H1 (cell line): ENCODE measurements around the gene LCE6A. TPM values are rescaled to one million over a fixed set of nuclear protein-coding genes. Genes with fewer than 3 reads are reported as not detected.

Experiments
- CTCF ChIA-PET: fragments of 300-600 bp; sonication (Branson Sonifier 250); formaldehyde crosslinking; loops from one replicate; lab custom pipeline; 2021; ENCODE audit not compliant: partially characterized antibody; lab: Charles Lee
- POLR2A ChIA-PET: fragments of 300-600 bp; sonication (Branson Sonifier 250); formaldehyde crosslinking; loops from one replicate; lab custom pipeline; 2021; ENCODE audit warnings: inconsistent platforms; ENCODE audit not compliant: partially characterized antibody; lab: Charles Lee
- DNase-seq, 2 experiments: peaks; one replicate each; pipeline versions ENCODE4 v3.0.0 to v3.0.0-alpha.2; 2010 to 2022; ENCODE audit warnings: low spot score in 2 of 2, low read depth in 1 of 2, mixed read lengths in 1 of 2
- FAIRE-seq: peaks from 2 replicates; lab custom pipeline; 2011; peaks lifted over from hg19 to GRCh38; lab: Jason Lieb, UNC
- H2AFZ ChIP-seq: 2 replicates; pipeline ENCODE4 v1.8.1; 2012; ENCODE audit warnings: low read length, inconsistent platforms
- H2AK5ac ChIP-seq: 2 replicates; pipeline ENCODE4 v1.6.1; 2013; ENCODE audit warnings: low read depth, low read length
- H2BK120ac ChIP-seq: replicated peaks from 2 replicates; pipeline ENCODE3; 2013; ENCODE audit warnings: low read depth, low read length, inconsistent platforms
- H2BK12ac ChIP-seq: 2 replicates; pipeline ENCODE4 v1.6.1; 2013; ENCODE audit warnings: low read depth, low read length
- H2BK15ac ChIP-seq: 2 replicates; pipeline ENCODE4 v1.6.1; 2013; ENCODE audit warnings: low read length
- H2BK20ac ChIP-seq: 2 replicates; pipeline ENCODE4 v1.6.1; 2013; ENCODE audit warnings: low read length
- H2BK5ac ChIP-seq: 2 replicates; pipeline ENCODE4 v1.6.1; 2013; ENCODE audit warnings: low read depth, low read length
- H3K14ac ChIP-seq: 2 replicates; pipeline ENCODE4 v1.6.1; 2013; ENCODE audit warnings: inconsistent platforms; ENCODE audit not compliant: insufficient read length
- H3K18ac ChIP-seq: 2 replicates; pipeline ENCODE4 v1.6.1; 2013; ENCODE audit warnings: low read length; ENCODE audit errors: extremely low read depth
- H3K23ac ChIP-seq: 2 replicates; pipeline ENCODE4 v1.6.1; 2013; ENCODE audit warnings: inconsistent platforms; ENCODE audit not compliant: insufficient read length
- H3K23me2 ChIP-seq: 2 replicates; pipeline ENCODE4 v1.6.1; 2013; ENCODE audit warnings: low read depth, low read length
- H3K27ac ChIP-seq: 2 replicates; pipeline ENCODE4 v1.6.1; 2011; ENCODE audit warnings: low read depth, low read length, inconsistent platforms
- H3K27me3 ChIP-seq, 4 experiments: replicated peaks in 1 of 4; 1 replicate in 1 of 4; 2 replicates in 3 of 4; pipeline versions ENCODE4 v1.6.1 to v1.8.1; 2011 to 2013; ENCODE audit warnings: low read length in 3 of 4, mild to moderate bottlenecking in 3 of 4, inconsistent platforms in 2 of 4, mixed read lengths in 2 of 4, moderate library complexity in 1 of 4; ENCODE audit not compliant: control insufficient read depth in 3 of 4, insufficient read depth in 3 of 4; ENCODE audit errors: extremely low read depth in 1 of 4
- H3K36me3 ChIP-seq, 4 experiments: 2 replicates each; pipeline versions ENCODE4 v1.6.1 to v1.8.1; 2011 to 2013; ENCODE audit warnings: mild to moderate bottlenecking in 4 of 4, low read length in 3 of 4, moderate library complexity in 2 of 4, control low read depth in 1 of 4, inconsistent platforms in 1 of 4; ENCODE audit not compliant: insufficient read depth in 4 of 4, control insufficient read depth in 2 of 4
- H3K4ac ChIP-seq: replicated peaks from 2 replicates; pipeline ENCODE3; 2013; ENCODE audit warnings: low read length, low read depth, mixed read lengths, inconsistent platforms; ENCODE audit not compliant: insufficient read length
- H3K4me1 ChIP-seq, 4 experiments: replicated peaks in 1 of 4; 1 replicate in 1 of 4; 2 replicates in 3 of 4; pipeline versions ENCODE4 v1.6.1 to v1.8.1; 2011 to 2013; ENCODE audit warnings: low read length in 3 of 4, inconsistent platforms in 2 of 4, mixed read lengths in 1 of 4; ENCODE audit not compliant: insufficient read depth in 4 of 4, control insufficient read depth in 3 of 4
- H3K4me2 ChIP-seq, 2 experiments: 2 replicates each; pipeline versions ENCODE4 v1.6.1 to v1.8.1; 2011 to 2013; ENCODE audit warnings: low read depth in 2 of 2, low read length in 2 of 2, control low read depth in 1 of 2, inconsistent platforms in 1 of 2, mild to moderate bottlenecking in 1 of 2; ENCODE audit not compliant: insufficient read depth in 1 of 2
- H3K4me3 ChIP-seq, 4 experiments: fragments of 200-600, 300-600 bp in 1 of 4; sonication (generic), shearing (Covaris generic), sonication (Bioruptor Twin) in 1 of 4; 2 replicates each; pipeline versions ENCODE4 v1.5.1 to v1.8.1; 2011 to 2016; ENCODE audit warnings: low read length in 4 of 4, low read depth in 3 of 4, control low read depth in 2 of 4, inconsistent platforms in 2 of 4, mild to moderate bottlenecking in 2 of 4, mixed read lengths in 1 of 4, moderate library complexity in 1 of 4; ENCODE audit not compliant: insufficient read depth in 2 of 4; ENCODE audit errors: extremely low read depth in 1 of 4
- H3K56ac ChIP-seq: replicated peaks from 2 replicates; pipeline ENCODE3; 2013; ENCODE audit warnings: low read depth, mild to moderate bottlenecking, mixed read lengths, low read length, inconsistent platforms; ENCODE audit not compliant: insufficient read length
- H3K79me1 ChIP-seq: 2 replicates; pipeline ENCODE4 v1.6.1; 2013; ENCODE audit warnings: low read depth, low read length, control low read depth
- H3K79me2 ChIP-seq, 2 experiments: 2 replicates each; pipeline versions ENCODE4 v1.6.1 to v1.8.1; 2012 to 2013; ENCODE audit warnings: low read length in 2 of 2, mild to moderate bottlenecking in 2 of 2, inconsistent platforms in 1 of 2; ENCODE audit not compliant: insufficient read depth in 2 of 2, control insufficient read depth in 1 of 2
- H3K9ac ChIP-seq, 4 experiments: replicated peaks in 1 of 4; 1 replicate in 1 of 4; 2 replicates in 3 of 4; pipeline versions ENCODE4 v1.6.1 to v1.8.1; 2011 to 2013; ENCODE audit warnings: low read depth in 3 of 4, low read length in 3 of 4, control low read depth in 2 of 4, mild to moderate bottlenecking in 2 of 4, moderate library complexity in 2 of 4, inconsistent platforms in 1 of 4; ENCODE audit errors: extremely low read depth in 1 of 4
- H3K9me3 ChIP-seq, 2 experiments: 2 replicates each; pipeline versions ENCODE4 v1.6.1 to v1.8.1; 2012 to 2013; ENCODE audit warnings: mild to moderate bottlenecking in 2 of 2, moderate library complexity in 2 of 2, control low read depth in 1 of 2, inconsistent platforms in 1 of 2, low read depth in 1 of 2, low read length in 1 of 2, mixed read lengths in 1 of 2; ENCODE audit not compliant: insufficient read depth in 2 of 2
- H4K20me1 ChIP-seq, 2 experiments: replicated peaks in 1 of 2; 2 replicates each; pipeline versions ENCODE3 to v1.8.1; 2011 to 2013; ENCODE audit warnings: inconsistent platforms in 2 of 2, low read length in 2 of 2, mild to moderate bottlenecking in 1 of 2; ENCODE audit not compliant: insufficient read depth in 2 of 2, control insufficient read depth in 1 of 2
- H4K5ac ChIP-seq: 2 replicates; pipeline ENCODE4 v1.6.1; 2013; ENCODE audit warnings: low read length, low read depth, mixed read lengths, inconsistent platforms; ENCODE audit not compliant: insufficient read length
- H4K8ac ChIP-seq: 2 replicates; pipeline ENCODE4 v1.8.0; 2013; ENCODE audit warnings: mild to moderate bottlenecking, moderate library complexity, low read length, inconsistent platforms; ENCODE audit not compliant: insufficient read depth; ENCODE audit errors: extremely low read depth
- H4K91ac ChIP-seq: replicated peaks from 2 replicates; pipeline ENCODE3; 2013; ENCODE audit warnings: low read length, mixed read lengths, inconsistent platforms; ENCODE audit not compliant: insufficient read length
- ASH2L ChIP-seq: fragments of 200-600, 300-600 bp; sonication (generic); IDR thresholded peaks from one replicate; pipeline ENCODE4 v1.7.1; 2017; ENCODE audit warnings: low read length
- BRCA1 ChIP-seq: IDR thresholded peaks from 2 replicates; pipeline ENCODE4 v1.6.1; 2012; ENCODE audit warnings: low read depth, low read length, improper control_type of control experiment
- CBX8 ChIP-seq: fragments of 300-800, 300-1000 bp; sonication (generic); IDR thresholded peaks from 2 replicates; pipeline ENCODE4 v1.7.1; 2016; ENCODE audit warnings: low read depth, low read length, borderline replicate concordance
- CHD1 ChIP-seq: IDR thresholded peaks from 2 replicates; pipeline ENCODE4 v1.6.1; 2012; ENCODE audit warnings: low read depth, low read length, improper control_type of control experiment
- CREB1 ChIP-seq: IDR thresholded peaks from 2 replicates; pipeline ENCODE4 v1.6.1; 2012; ENCODE audit warnings: inconsistent platforms
- EZH2 ChIP-seq: fragments of 200-600 bp; sonication (generic); IDR thresholded peaks from 2 replicates; pipeline ENCODE4 v1.7.1; 2012; ENCODE audit warnings: low read depth, mild to moderate bottlenecking, moderate library complexity, low read length, inconsistent platforms; ENCODE audit not compliant: severe bottlenecking
- GTF2F1 ChIP-seq: IDR thresholded peaks from 2 replicates; pipeline ENCODE4 v1.6.1; 2012; ENCODE audit warnings: low read depth, low read length, improper control_type of control experiment, borderline replicate concordance
- HDAC2 ChIP-seq, 2 experiments: fragments of 300-600 bp in 1 of 2; sonication (generic) in 1 of 2; IDR thresholded peaks; 2 replicates each; pipeline ENCODE4 v1.6.1; 2011 to 2012; ENCODE audit warnings: low read depth in 2 of 2, low read length in 2 of 2, mild to moderate bottlenecking in 2 of 2, moderate library complexity in 2 of 2, borderline replicate concordance in 1 of 2, inconsistent platforms in 1 of 2
- KDM1A ChIP-seq: fragments of 200-600, 300-600 bp; sonication (generic); IDR thresholded peaks from 2 replicates; pipeline ENCODE4 v1.7.1; 2016; ENCODE audit warnings: mild to moderate bottlenecking, low read length, borderline replicate concordance
- MAFK ChIP-seq: IDR thresholded peaks from 2 replicates; pipeline ENCODE4 v1.6.1; 2012; ENCODE audit warnings: low read depth, mild to moderate bottlenecking, improper control_type of control experiment, low read length
- POU5F1 ChIP-seq: IDR thresholded peaks from 2 replicates; pipeline ENCODE4 v1.6.1; 2011; ENCODE audit warnings: low read depth, mild to moderate bottlenecking, low read length, moderate library complexity
- RBBP5 ChIP-seq: IDR thresholded peaks from 2 replicates; pipeline ENCODE4 v1.7.1; 2012; ENCODE audit warnings: low read depth, mild to moderate bottlenecking, inconsistent platforms, low read length, moderate library complexity, borderline replicate concordance
- RXRA ChIP-seq: IDR thresholded peaks from 2 replicates; pipeline ENCODE4 v1.6.1; 2011; ENCODE audit warnings: low read depth, mild to moderate bottlenecking, low read length, moderate library complexity; ENCODE audit not compliant: insufficient read depth
- SP2 ChIP-seq: IDR thresholded peaks from 2 replicates; pipeline ENCODE4 v1.6.1; 2012; ENCODE audit warnings: mild to moderate bottlenecking, low read length, inconsistent platforms
- SUZ12 ChIP-seq: fragments of 200-600 bp; sonication (generic); IDR thresholded peaks from 2 replicates; pipeline ENCODE4 v1.6.1; 2012; ENCODE audit warnings: mild to moderate bottlenecking, inconsistent platforms, low read length, moderate library complexity, mixed read lengths
- TEAD4 ChIP-seq: IDR thresholded peaks from 2 replicates; pipeline ENCODE4 v1.6.1; 2012; ENCODE audit warnings: low read depth, low read length, inconsistent platforms, mixed read lengths
- WGBS, 2 experiments: shearing (Covaris generic) in 1 of 2; methylation state at CpG; one replicate each; pipeline versions ENCODE4 v1.1.6 to v1.1.7; 2013 to 2015; ENCODE audit warnings: low lambda C conversion rate in 2 of 2, mixed read lengths in 2 of 2, inconsistent platforms in 1 of 2, low coverage in 1 of 2, missing lambda C conversion rate in 1 of 2; ENCODE audit not compliant: insufficient replicate concordance in 2 of 2, insufficient coverage in 1 of 2, insufficient read length in 1 of 2; ENCODE audit errors: extremely low coverage in 1 of 2, missing lambda C conversion rate in 1 of 2; 5-methylcytosine and 5-hydroxymethylcytosine counted together
- polyA plus RNA-seq, 7 experiments: library from polyadenylated mRNA; depleted of rRNA in 3 of 7; stranded (reverse) in 5 of 7; unstranded in 2 of 7; fragments of >200 nt in 5 of 7; fragments of 200-250 nt in 2 of 7; gene quantifications; 1 replicate in 5 of 7; 2 replicates in 1 of 7; 4 replicates in 1 of 7; pipeline versions ENCODE4 v1.2.1 to v1.2.3, GENCODE V29; 2011 to 2013; ENCODE audit warnings: missing spikeins in 2 of 7, mixed read lengths in 2 of 7
- total RNA-seq: library from RNA; stranded (reverse); fragmentation: NEBNext Ultra II Directional; extraction: Animal tissue kit (Norgen Biotek cat#: 25700); gene quantifications from 2 replicates; pipeline ENCODE4 v1.2.1, GENCODE V29; 2021

The LCE6A gene
- total and polyA plus RNA-seq, 2 of the 8 experiments (the other 6 are each of a cell fraction or from before 2014, with no cell fraction given) = not detected

- Histone ChIP-seq H2AK5ac (no peak overlapping the region), H3K56ac (no peak overlapping the region), H2BK5ac (no peak overlapping the region), H3K4me1 (no peaks in the 10 kb centered on the region), H3K79me1 (no peaks in the 10 kb centered on the region), H3K4ac (no peak overlapping the region), H3K18ac (no peak overlapping the region), H2BK20ac (no peak overlapping the region), H3K9me3 (no peaks in the 10 kb centered on the region; a peak in 1 of 4 replicates), H4K8ac (no peak overlapping the region), H3K23ac (no peak overlapping the region), H3K14ac (no peak overlapping the region), H2BK12ac (no peak overlapping the region), H3K9ac (no peak overlapping the region), H2BK120ac (no peak overlapping the region), H3K4me2 (no peak overlapping the region), H3K27ac (no peak overlapping the region), H3K27me3 (no peaks in the 10 kb centered on the region), H4K20me1 (no peaks in the 10 kb centered on the region), H3K36me3 (no peaks in the 10 kb centered on the region), H2BK15ac (no peak overlapping the region), H4K5ac (no peak overlapping the region), H3K23me2 (no peaks in the 10 kb centered on the region), H3K79me2 (no peaks in the 10 kb centered on the region), H2AFZ (no peak overlapping the region), H3K4me3 (no peak overlapping the region), H4K91ac (no peak overlapping the region)
- ChIA-PET CTCF (interaction anchor here (1.2 to 9.0 kb wide), 2 partner anchors 315 to 337 kb away, joined by 3 to 200 read pairs; no protein-coding TSS in a partner anchor), POLR2A (no interaction called here)
- DNase-seq = no peak
- FAIRE-seq = no peak
- 84% methylated on average over 1 of the region's 1 CpG; no CpG with 5 or more reads in 1 of the 2 experiments for WGBS, 2 experiments
- no peak for TF ChIP-seq GTF2F1
- no peak for TF ChIP-seq CBX8
- no peak for TF ChIP-seq RXRA
- no peak for TF ChIP-seq RBBP5
- TF ChIP-seq KDM1A = no peak
- TF ChIP-seq BRCA1 = no peak
- no peak for TF ChIP-seq EZH2
- no peak for TF ChIP-seq SP2
- no peak for TF ChIP-seq SUZ12
- TF ChIP-seq MAFK = no peak
- no peak for TF ChIP-seq TEAD4
- TF ChIP-seq ASH2L = no peak
- no peak for TF ChIP-seq HDAC2 (IDR thresholded peaks at IDR 0.05; ENCODE audit: borderline replicate concordance in 1 of 2, low read depth in 2 of 2, low read length in 2 of 2)
- TF ChIP-seq POU5F1 = no peak
- TF ChIP-seq CREB1 = no peak
- TF ChIP-seq CHD1 = no peak
These were observed 34.2 kb downstream of the LCE6A start for GRCh38 chr1:152876827-152877226.
